Measurements from ENCODE around the gene CCDC83.
"Not testable (repeated sequence)": the region's sequence is repeated elsewhere in the genome, so short reads cannot be mapped to it uniquely, and the experiment has no call there.

Gene CCDC83

DNA sequence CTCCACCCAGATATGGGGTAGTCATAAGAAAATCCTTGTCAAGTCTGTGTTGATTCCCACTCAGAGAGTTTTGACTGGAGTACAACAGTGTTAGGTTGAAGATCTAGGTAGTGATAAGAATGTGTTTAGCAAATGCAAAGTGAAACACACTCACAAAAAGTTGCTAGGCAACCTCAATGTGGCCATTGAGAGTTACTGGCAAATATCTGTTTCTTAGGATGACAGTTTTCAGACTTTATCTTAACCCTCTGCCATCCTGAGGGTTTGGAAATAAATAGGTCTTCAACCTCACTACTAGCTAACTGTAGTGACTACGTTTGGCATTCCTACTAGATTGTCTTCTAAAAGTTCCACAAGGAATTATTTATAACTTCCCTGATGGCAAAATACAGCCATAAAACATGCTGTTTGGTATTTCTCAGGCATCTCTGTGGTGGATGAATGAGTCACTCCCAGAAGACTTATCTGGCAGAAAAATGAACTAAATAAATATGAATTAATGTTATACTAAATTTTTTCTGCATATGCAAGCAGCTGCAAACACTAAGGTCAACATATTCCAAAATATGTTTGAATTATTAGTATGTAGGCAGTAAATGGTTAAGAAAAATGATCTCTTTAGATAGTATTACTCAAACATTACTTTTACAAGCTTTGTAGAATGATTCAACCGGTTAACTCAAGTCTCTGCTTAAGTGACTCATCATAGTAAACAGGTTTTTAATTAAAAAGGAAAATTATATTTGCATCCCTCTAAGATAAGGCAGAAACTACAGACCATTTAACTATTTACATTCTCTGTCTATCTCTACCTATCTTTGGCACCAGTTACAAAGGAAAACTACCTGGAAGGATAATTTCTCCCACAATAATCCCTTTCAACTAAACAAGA is 27.2 kb upstream of the CCDC83 start:
- Mint-ChIP-seq H3K9me3 (no peaks in the 10 kb centered on the region), H3K4me3 (no peak overlapping the region), H3K4me1 (peaks cover 4% of the 10 kb centered on the region), H3K27ac (no peak overlapping the region), H3K27me3 (ENCODE audit: low read depth, poor library complexity) (peaks cover 10% of the 10 kb centered on the region), H3K36me3 (ENCODE audit: low read depth) (no peaks in the 10 kb centered on the region)
- TF ChIP-seq, protein P1, sequence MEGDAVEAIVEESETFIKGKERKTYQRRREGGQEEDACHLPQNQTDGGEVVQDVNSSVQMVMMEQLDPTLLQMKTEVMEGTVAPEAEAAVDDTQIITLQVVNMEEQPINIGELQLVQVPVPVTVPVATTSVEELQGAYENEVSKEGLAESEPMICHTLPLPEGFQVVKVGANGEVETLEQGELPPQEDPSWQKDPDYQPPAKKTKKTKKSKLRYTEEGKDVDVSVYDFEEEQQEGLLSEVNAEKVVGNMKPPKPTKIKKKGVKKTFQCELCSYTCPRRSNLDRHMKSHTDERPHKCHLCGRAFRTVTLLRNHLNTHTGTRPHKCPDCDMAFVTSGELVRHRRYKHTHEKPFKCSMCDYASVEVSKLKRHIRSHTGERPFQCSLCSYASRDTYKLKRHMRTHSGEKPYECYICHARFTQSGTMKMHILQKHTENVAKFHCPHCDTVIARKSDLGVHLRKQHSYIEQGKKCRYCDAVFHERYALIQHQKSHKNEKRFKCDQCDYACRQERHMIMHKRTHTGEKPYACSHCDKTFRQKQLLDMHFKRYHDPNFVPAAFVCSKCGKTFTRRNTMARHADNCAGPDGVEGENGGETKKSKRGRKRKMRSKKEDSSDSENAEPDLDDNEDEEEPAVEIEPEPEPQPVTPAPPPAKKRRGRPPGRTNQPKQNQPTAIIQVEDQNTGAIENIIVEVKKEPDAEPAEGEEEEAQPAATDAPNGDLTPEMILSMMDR (IDR thresholded peaks at IDR 0.05): no peak
- no peak for DNase-seq

DNA sequence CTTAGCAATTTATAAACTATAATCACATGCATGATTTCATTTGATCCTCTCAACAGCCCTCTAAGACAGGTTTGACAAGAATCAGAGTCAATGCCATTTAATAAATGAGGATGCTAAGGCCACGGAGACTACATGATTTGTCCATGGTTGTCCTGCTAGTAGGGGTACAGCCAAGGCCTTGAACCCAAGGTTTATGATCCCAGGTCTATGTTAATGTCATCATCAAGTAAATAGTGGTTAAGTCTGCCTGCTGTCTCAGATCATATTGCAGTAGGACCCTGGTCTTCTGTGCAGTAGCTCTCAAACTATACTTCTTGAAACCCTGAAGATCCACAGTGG is 26.6 kb upstream of the CCDC83 start:
- Mint-ChIP-seq H3K4me1 (peaks cover 4% of the 10 kb centered on the region), H3K4me3 (no peak overlapping the region), H3K36me3 (ENCODE audit: low read depth) (no peaks in the 10 kb centered on the region), H3K27me3 (ENCODE audit: low read depth, poor library complexity) (peaks cover 9% of the 10 kb centered on the region), H3K9me3 (no peaks in the 10 kb centered on the region), H3K27ac (no peak overlapping the region)
- TF ChIP-seq, protein P1 (IDR thresholded peaks at IDR 0.05): no peak
- DNase-seq: no peak

DNA sequence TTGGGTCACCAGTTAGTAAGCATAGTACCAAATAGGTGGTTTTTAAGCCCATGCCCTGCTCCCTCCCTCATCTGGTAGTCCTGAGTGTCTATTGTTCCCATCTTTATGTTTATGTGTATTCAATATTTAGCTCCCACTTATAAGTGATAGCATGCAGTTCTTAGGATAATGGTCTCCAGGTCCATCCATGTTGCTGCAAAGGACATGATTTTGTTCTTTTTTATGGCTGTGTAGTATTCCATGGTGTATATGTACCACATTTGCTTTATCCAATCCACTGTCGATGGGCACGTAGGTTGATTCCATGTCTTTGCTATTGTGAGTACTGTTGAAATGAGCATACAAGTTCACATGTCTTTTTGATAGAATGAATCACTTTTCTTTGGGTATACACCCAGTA is 26.0 kb upstream of the CCDC83 start:
- no peak for DNase-seq
- Mint-ChIP-seq H3K27me3 (ENCODE audit: low read depth, poor library complexity) (peaks cover 9% of the 10 kb centered on the region), H3K9me3 (no peaks in the 10 kb centered on the region), H3K36me3 (ENCODE audit: low read depth) (no peaks in the 10 kb centered on the region), H3K4me3 (no peak overlapping the region), H3K4me1 (peaks cover 4% of the 10 kb centered on the region), H3K27ac (no peak overlapping the region)
- TF ChIP-seq, protein P1 (IDR thresholded peaks at IDR 0.05): no peak

DNA sequence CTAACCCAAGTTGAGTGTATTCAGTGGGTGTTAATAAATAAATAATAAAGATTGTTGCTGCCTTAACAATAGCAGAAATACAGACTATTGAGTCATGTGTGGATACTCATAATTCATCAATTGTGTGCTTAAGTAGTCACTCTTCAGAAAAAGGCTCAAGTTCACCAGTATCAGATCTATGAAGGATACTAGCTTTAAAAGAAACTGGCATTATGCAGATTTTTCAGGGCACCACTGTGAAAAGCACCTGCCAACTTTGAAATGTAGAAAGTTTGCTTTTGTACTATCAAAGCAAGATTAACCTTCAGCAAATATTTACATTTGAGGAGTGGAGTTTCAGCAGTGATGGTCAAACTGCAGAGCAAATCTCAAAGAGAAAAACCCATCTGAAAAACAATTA is 24.1 kb upstream of the CCDC83 start:
- H3K27me3 Mint-ChIP-seq (ENCODE audit: low read depth, poor library complexity): peaks cover 5% of the 10 kb centered on the region
- H3K9me3 Mint-ChIP-seq: peaks cover 10% of the 10 kb centered on the region
- TF ChIP-seq, protein P1 (IDR thresholded peaks at IDR 0.05): no peak
- no peak overlapping the region for H3K27ac Mint-ChIP-seq
- peaks cover 4% of the 10 kb centered on the region for H3K4me1 Mint-ChIP-seq
- no peak for DNase-seq
- H3K36me3 Mint-ChIP-seq (ENCODE audit: low read depth): peaks cover 10% of the 10 kb centered on the region
- no peak overlapping the region for H3K4me3 Mint-ChIP-seq

DNA sequence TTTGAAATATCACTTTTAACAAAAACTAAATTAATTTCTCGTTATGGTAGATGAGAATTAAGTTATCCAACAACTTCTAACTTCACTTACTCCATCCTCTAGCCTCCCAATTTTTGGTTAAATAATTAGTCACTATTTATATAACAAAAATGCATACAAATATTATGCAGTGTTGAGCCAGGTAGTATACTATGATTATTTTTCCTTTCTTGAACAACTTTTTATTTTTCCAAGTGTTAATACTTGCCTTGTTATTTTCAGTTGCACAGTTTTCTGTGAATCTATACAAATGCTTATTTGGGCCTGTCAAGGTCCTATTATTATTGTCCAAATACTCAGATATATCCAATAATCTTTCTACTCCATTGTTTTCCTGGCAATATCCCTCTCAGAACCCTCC is 19.9 kb upstream of the CCDC83 start:
- H3K9me3 Mint-ChIP-seq: peaks cover 18% of the 10 kb centered on the region
- TF ChIP-seq, protein P1 (IDR thresholded peaks at IDR 0.05): no peak
- H3K27me3 Mint-ChIP-seq (ENCODE audit: low read depth, poor library complexity): no peaks in the 10 kb centered on the region
- no peak overlapping the region for H3K4me3 Mint-ChIP-seq
- peaks cover 12% of the 10 kb centered on the region for H3K36me3 Mint-ChIP-seq (ENCODE audit: low read depth)
- H3K4me1 Mint-ChIP-seq: no peaks in the 10 kb centered on the region
- DNase-seq: no peak
- H3K27ac Mint-ChIP-seq: no peak overlapping the region

DNA sequence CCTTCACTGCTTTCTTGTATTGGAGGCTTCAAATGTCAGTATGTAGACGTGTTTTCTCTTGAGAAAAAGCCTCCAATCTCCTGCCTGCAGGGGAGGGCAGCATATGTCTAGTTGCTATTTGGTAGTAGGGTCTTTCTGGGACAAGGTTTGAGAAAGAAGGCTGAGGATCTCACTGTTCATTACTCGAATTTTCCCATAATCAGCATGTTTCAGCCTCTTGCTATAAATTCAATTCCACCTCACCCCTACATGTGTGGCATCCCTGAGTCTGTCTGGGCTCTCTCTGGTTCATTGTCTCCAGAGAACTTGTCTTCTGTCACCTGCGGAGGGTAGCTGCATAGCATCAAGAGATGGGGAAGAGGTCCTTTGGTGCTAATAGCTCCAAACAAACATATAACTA is 19.5 kb upstream of the CCDC83 start:
- Mint-ChIP-seq H3K9me3 (peaks cover 18% of the 10 kb centered on the region), H3K4me3 (no peak overlapping the region), H3K36me3 (ENCODE audit: low read depth) (peaks cover 12% of the 10 kb centered on the region), H3K4me1 (no peaks in the 10 kb centered on the region), H3K27ac (no peak overlapping the region), H3K27me3 (ENCODE audit: low read depth, poor library complexity) (no peaks in the 10 kb centered on the region)
- DNase-seq: no peak
- TF ChIP-seq, protein P1 (IDR thresholded peaks at IDR 0.05): no peak

DNA sequence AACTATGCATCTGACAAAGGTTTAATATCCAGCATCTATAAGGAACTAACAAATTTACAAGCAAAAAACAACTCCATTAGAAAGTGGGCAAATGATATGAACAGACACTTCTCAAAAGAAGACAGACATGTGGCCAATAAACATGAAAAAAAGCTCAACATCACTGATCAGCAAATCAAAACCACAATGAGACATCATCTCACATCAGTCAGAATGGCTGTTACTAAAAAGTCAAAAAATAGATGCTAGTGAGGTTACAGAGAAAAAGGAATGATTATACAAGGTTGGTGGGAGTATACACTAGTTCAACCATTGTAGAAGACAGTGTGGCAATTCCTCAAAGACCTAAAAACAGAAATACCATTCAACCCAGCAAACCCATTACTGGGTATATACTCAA is 14.3 kb upstream of the CCDC83 start:
- not testable (repeated sequence) for H3K9me3 Mint-ChIP-seq; H3K4me3 Mint-ChIP-seq; H3K27me3 Mint-ChIP-seq (ENCODE audit: low read depth, poor library complexity)

More for the DNA sequence above, 14.3 kb upstream of the CCDC83 start:
- not testable (repeated sequence) for H3K27ac Mint-ChIP-seq; H3K4me1 Mint-ChIP-seq; H3K36me3 Mint-ChIP-seq (ENCODE audit: low read depth); DNase-seq

All from nephron progenitor cell (in vitro differentiated cells).